Measurements from ENCODE around the gene KY. TPM values are rescaled to one million over a fixed set of nuclear protein-coding genes. Genes with fewer than 3 reads are reported as not detected.

Gene KY
- total RNA-seq, 1 experiment from 2014 or later = not detected

GRCh38 chr3:134641671-134642300 lies 9.0 kb downstream of the KY start:
- ATAC-seq = no peak; the same call in 1 of the 2 replicates
- no peak overlapping the region for H3K27ac ChIP-seq (ENCODE audit: low read length)
- H3K9me3 ChIP-seq (ENCODE audit: control insufficient read depth, insufficient read depth, low read depth, low read length) = no peaks in the 10 kb centered on the region
- TF ChIP-seq POLR2AphosphoS5 (IDR thresholded peaks at IDR 0.05; ENCODE audit: low read depth, low read length) (no peak), REST (IDR thresholded peaks at IDR 0.05; ENCODE audit: insufficient read depth in 1 of 2, low read depth in 2 of 2, low read length in 1 of 2) (no peak), CTCF (IDR thresholded peaks at IDR 0.05) (no peak), TCF7L2 (IDR thresholded peaks at IDR 0.05; ENCODE audit: low read depth, low read length) (no peak), SIN3A (IDR thresholded peaks at IDR 0.05; ENCODE audit: borderline replicate concordance, insufficient read depth, low read depth, low read length) (no peak)
- no TSS peak for BruUV-seq (replicated peaks)
- ChIA-PET CTCF (no interaction called here), POLR2A (no interaction called here)
- intact Hi-C loops (cut with micrococcal nuclease; ENCODE audit: unreplicated experiment) = loop anchor here (2.0 kb wide), 1 partner anchor 41 kb away; no protein-coding TSS in a partner anchor
- no peaks in the 10 kb centered on the region for H3K36me3 ChIP-seq (ENCODE audit: control insufficient read depth, insufficient read depth, low read length)
- no peak overlapping the region for H3K4me3 ChIP-seq (ENCODE audit: low read depth in 2 of 2, low read length in 2 of 2)
- DNase-seq (ENCODE audit: low read depth, low spot score) = no peak
- in situ Hi-C loops (cut with HindIII; ENCODE audit: low pct_unique_long_range_greater_than_20kb, low sequenced_read_pairs) = no loop called here
- peaks cover 7% of the 10 kb centered on the region; the same call in 1 of the 2 replicates for H3K27me3 ChIP-seq (ENCODE audit: control insufficient read depth, insufficient read depth, low read length)
- no peaks in the 10 kb centered on the region for H3K4me1 ChIP-seq (ENCODE audit: control insufficient read depth, insufficient read depth, low read length)

- DNase-seq (ENCODE audit: low read depth, low spot score) = no peak
- in situ Hi-C loops (cut with HindIII; ENCODE audit: low pct_unique_long_range_greater_than_20kb, low sequenced_read_pairs) = no loop called here
Measured at GRCh38 chr3:134640872-134641470, 9.9 kb downstream of the KY start.

More at GRCh38 chr3:134640872-134641470, 9.9 kb downstream of the KY start:
- ChIA-PET POLR2A (no interaction called here), CTCF (no interaction called here)
- BruUV-seq (replicated peaks) = no TSS peak
- Histone ChIP-seq H3K36me3 (ENCODE audit: control insufficient read depth, insufficient read depth, low read length) (no peaks in the 10 kb centered on the region), H3K27ac (ENCODE audit: low read length) (no peak overlapping the region), H3K4me1 (ENCODE audit: control insufficient read depth, insufficient read depth, low read length) (no peaks in the 10 kb centered on the region), H3K27me3 (ENCODE audit: control insufficient read depth, insufficient read depth, low read length) (peaks cover 2% of the 10 kb centered on the region; the same call in 1 of the 2 replicates), H3K4me3 (ENCODE audit: low read depth in 2 of 2, low read length in 2 of 2) (no peak overlapping the region), H3K9me3 (ENCODE audit: control insufficient read depth, insufficient read depth, low read depth, low read length) (no peaks in the 10 kb centered on the region)
- intact Hi-C loops (cut with micrococcal nuclease; ENCODE audit: unreplicated experiment) = loop anchor here (2.0 kb wide), 1 partner anchor 40 kb away; no protein-coding TSS in a partner anchor
- TF ChIP-seq REST (IDR thresholded peaks at IDR 0.05; ENCODE audit: insufficient read depth in 1 of 2, low read depth in 2 of 2, low read length in 1 of 2) = no peak
- TF ChIP-seq CTCF (IDR thresholded peaks at IDR 0.05) = peak; percentile 74
- ATAC-seq = peak; percentile 76; the same call in 1 of the 2 replicates

All from Panc1 (cell line).